Peyer's patch (tissue), 4 donors: ENCODE data around the gene COG5. TPM values are rescaled to one million over a fixed set of nuclear protein-coding genes. Genes with fewer than 3 reads are reported as not detected.
A peak's percentile ranks its signal among the peaks of the same experiment; 100 is the strongest.

Experiments used
- DNase-seq, 3 donors: peaks; one replicate each; pipeline ENCODE4 v3.0.0-alpha.2; 2017 to 2019
- H3K27ac ChIP-seq, 4 donors: fragments of 200-600 bp; sonication (generic); one replicate each; pipeline ENCODE4 v1.5.1; 2016 to 2019
- H3K27me3 ChIP-seq, 2 donors: fragments of 200-600 bp; sonication (generic); one replicate each; pipeline ENCODE4 v1.5.1; 2019
- H3K36me3 ChIP-seq, 3 donors: fragments of 200-600 bp; sonication (generic); one replicate each; pipeline ENCODE4 v1.5.1; 2016 to 2019
- H3K4me1 ChIP-seq, 4 donors: fragments of 200-600 bp; sonication (generic); one replicate each; pipeline ENCODE4 v1.5.1; 2016 to 2019
- H3K4me3 ChIP-seq, 4 donors: fragments of 200-600 bp; sonication (generic); 1 replicate in 3 of 4; 2 replicates in 1 of 4; pipeline ENCODE4 v1.5.1; 2016 to 2019; ENCODE audit warnings: mild to moderate bottlenecking in 1 of 4
- H3K9me3 ChIP-seq, 4 donors: fragments of 200-600 bp; sonication (generic); one replicate each; pipeline ENCODE4 v1.5.1; 2016 to 2019; ENCODE audit warnings: mild to moderate bottlenecking in 1 of 4
- POLR2A ChIP-seq, 2 donors: fragments of 450-650 bp; IDR thresholded peaks; one replicate each; pipeline ENCODE4 v1.5.1; 2017; ENCODE audit warnings: antibody characterized with exemption in 2 of 2, mild to moderate bottlenecking in 2 of 2, moderate library complexity in 2 of 2
- total RNA-seq, 4 donors: library from RNA; depleted of rRNA; stranded (reverse); fragments of >200 nt; gene quantifications; one replicate each; pipeline ENCODE4 v1.1.0, GENCODE V29; 2016
- TF ChIP-seq, protein P1 (sequence below), 6 experiments: fragments of 450-650 bp in 4 of 6; fragments of 200-600 bp in 2 of 6; sonication (generic) in 1 of 6; IDR thresholded peaks; one replicate each; pipeline ENCODE4 v1.5.1; 2017 to 2019; ENCODE audit warnings: antibody characterized with exemption in 6 of 6, mild to moderate bottlenecking in 3 of 6, moderate library complexity in 1 of 6

COG5 gene
- total RNA-seq, 4 donors from 2014 or later: 31.1 to 175 (median 68.0) TPM

DNA sequence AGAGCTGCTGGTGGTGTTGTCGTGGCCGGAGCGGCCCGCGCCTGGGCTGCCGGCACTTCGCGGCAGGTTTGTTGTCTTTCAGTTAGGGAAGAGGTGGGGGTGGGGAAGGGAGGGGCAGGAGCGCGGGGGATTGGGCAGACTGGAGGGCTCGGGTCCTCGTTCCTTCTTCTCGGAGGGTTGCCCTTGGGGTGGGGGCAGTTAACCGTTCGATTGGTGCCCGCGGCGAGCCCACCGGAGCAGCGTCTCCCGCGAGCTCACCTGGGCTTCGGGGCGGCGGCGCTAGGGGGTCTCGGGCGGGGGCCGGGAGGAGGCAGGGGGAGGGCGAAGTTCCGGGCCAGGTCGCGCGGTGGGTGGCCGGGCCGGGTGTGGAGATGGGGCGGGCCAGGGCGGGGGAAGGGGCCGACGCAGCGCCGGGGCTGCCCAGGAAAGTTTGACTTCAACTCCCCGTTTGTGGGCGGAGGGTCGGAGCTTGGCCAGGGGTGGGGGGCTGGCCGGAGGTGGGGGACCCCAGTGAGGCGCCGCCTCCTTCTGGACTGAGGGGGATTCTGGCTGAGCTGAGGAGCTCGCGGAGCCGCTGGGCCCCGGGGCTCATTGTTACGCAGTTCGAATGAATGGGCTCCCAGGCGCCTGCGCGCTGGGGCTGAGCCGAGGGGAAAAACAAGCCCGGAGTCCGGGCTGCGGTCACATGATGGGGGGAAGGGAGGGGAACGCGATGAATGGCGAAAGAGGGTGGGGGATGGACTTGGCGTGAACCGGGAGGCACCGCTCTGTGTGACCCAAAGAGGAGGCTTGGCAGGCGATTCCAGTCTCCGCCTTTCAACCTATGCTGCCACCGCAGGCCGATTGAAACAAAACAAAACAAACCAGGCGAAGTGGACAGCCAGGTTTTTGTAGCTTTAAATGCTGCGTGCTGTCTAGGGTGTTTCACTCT is 394.3 kb downstream of the COG5 start:
- peaks cover 0 to 39% (median 2%) of the 10 kb centered on the region in 4 donors for H3K4me1 ChIP-seq
- TF ChIP-seq, protein P1, sequence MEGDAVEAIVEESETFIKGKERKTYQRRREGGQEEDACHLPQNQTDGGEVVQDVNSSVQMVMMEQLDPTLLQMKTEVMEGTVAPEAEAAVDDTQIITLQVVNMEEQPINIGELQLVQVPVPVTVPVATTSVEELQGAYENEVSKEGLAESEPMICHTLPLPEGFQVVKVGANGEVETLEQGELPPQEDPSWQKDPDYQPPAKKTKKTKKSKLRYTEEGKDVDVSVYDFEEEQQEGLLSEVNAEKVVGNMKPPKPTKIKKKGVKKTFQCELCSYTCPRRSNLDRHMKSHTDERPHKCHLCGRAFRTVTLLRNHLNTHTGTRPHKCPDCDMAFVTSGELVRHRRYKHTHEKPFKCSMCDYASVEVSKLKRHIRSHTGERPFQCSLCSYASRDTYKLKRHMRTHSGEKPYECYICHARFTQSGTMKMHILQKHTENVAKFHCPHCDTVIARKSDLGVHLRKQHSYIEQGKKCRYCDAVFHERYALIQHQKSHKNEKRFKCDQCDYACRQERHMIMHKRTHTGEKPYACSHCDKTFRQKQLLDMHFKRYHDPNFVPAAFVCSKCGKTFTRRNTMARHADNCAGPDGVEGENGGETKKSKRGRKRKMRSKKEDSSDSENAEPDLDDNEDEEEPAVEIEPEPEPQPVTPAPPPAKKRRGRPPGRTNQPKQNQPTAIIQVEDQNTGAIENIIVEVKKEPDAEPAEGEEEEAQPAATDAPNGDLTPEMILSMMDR (IDR thresholded peaks at IDR 0.05): peak in 1 of 6 experiments; percentile 13
- TF ChIP-seq POLR2A (IDR thresholded peaks at IDR 0.05): peak in 1 of 2 donors; percentile 5
- peak overlapping the region; percentile 97 to 100 (median 97) for H3K27ac ChIP-seq
- peak; percentile 89 to 96 (median 96) for DNase-seq
- peak overlapping the region; percentile 69 to 96 (median 94) for H3K4me3 ChIP-seq
- peaks cover 0 to 4% (median 0%) of the 10 kb centered on the region in 3 donors for H3K36me3 ChIP-seq
- H3K27me3 ChIP-seq: no peaks in the 10 kb centered on the region
- H3K9me3 ChIP-seq: no peaks in the 10 kb centered on the region

DNA sequence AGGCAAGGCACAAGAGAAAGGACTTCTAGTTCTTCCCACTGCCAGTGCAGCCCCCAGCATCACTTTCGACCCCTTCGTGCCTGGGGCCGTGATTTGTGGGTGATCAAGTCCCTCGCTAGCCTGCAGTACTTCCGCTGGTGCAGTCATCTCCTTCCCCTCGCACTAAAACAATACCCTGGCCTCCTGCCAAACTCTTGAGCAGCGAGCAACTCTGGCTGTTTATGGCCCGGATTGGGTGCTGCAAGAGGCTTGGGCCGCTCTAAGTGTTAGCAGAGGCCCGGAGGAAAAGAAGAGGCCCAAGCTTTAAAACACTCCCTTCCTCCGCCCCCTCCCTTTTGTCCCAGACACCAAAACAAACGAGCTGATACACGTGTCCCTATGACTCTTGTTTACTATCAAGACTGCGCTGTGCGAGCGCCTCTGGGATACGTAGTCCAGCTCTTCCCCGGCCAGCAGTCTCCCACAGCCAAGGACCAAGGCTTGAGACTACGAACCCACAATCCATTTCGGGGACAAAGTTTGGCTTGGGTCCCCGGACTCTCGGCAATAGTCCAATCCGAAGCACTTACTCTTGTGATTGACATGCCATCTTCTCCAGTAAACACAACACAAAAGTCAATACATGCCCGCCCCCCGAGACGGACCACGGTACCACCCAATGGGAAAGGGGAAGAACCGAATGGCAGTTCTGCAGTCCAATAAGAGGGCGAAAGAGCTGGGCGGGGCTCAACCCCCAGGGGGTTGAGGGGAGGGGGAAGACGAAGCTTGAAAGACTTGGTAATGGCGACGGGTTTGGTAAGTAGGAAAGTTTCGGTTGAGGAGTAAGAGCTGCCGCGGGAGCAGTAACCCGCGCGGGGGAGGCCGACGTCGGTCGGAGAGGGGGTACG is 395.2 kb downstream of the COG5 start, which contains the start of gene HBP1:
TSS of gene HBP1 (plus strand) at position 771 of the 887 bp plus-strand sequence. CDS start 10,891 bp downstream, outside the sequence.
- Histone ChIP-seq H3K27ac (peak within 1 kb of the TSS; percentile 97 to 100 (median 98)), H3K4me3 (peak within 1 kb of the TSS; percentile 69 to 96 (median 94)), H3K27me3 (no peaks in the 10 kb centered on the region), H3K9me3 (no peaks in the 10 kb centered on the region), H3K4me1 (peaks cover 0 to 34% (median 2%) of the 10 kb centered on the region in 4 donors), H3K36me3 (peaks cover 0 to 4% (median 0%) of the 10 kb centered on the region in 3 donors)
- peak; percentile 60 to 72 for TF ChIP-seq POLR2A (IDR thresholded peaks at IDR 0.05)
- TF ChIP-seq, protein P1 (IDR thresholded peaks at IDR 0.05): no peak
- peak; percentile 97 to 99 (median 99) for DNase-seq

DNA sequence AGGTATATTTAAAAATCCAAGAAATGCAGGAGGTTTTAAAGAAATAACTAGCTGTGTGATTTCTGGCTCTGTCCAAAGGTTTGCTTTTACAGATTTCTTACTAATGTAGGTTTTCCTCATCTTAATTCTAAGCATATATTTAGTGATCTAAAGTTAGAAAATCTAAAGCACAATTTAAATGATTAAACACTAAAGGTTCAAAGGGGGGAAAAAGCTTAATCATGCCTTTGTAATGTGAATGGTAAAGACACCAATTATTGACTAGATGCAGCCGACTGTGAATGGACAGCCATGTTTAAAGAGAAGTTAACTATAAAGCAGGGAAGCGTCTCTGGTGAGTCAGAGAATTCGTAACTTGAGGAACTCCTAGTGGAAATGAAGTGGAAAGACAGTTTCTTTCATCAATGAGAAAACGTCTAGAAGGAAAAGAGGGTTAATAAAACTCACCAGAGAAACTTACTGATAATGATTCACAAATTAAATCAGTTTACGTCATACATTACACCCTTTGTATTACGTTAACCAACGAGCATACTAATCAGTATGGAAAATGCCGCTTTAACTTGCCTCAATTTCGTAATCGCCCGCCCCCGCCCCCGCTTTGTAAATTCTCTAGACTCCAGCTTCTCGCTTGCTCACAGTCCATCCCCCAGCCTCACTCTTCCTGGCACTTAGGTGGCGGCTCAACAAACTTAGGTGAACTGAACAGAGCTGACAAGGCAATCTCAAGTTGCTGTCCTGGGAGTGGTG is 396.1 kb downstream of the COG5 start:
- peaks cover 0 to 4% (median 0%) of the 10 kb centered on the region in 3 donors for H3K36me3 ChIP-seq
- H3K27ac ChIP-seq: peak overlapping the region; percentile 89 to 98 (median 96)
- no peak for DNase-seq
- no peaks in the 10 kb centered on the region for H3K9me3 ChIP-seq
- TF ChIP-seq, protein P1 (IDR thresholded peaks at IDR 0.05): peak in 5 of 6 experiments; percentile 35 to 76 (median 71)
- TF ChIP-seq POLR2A (IDR thresholded peaks at IDR 0.05): no peak
- no peaks in the 10 kb centered on the region for H3K27me3 ChIP-seq
- H3K4me3 ChIP-seq: peak overlapping the region; percentile 43 to 66 (median 53)
- peaks cover 0 to 27% (median 2%) of the 10 kb centered on the region in 4 donors for H3K4me1 ChIP-seq

DNA sequence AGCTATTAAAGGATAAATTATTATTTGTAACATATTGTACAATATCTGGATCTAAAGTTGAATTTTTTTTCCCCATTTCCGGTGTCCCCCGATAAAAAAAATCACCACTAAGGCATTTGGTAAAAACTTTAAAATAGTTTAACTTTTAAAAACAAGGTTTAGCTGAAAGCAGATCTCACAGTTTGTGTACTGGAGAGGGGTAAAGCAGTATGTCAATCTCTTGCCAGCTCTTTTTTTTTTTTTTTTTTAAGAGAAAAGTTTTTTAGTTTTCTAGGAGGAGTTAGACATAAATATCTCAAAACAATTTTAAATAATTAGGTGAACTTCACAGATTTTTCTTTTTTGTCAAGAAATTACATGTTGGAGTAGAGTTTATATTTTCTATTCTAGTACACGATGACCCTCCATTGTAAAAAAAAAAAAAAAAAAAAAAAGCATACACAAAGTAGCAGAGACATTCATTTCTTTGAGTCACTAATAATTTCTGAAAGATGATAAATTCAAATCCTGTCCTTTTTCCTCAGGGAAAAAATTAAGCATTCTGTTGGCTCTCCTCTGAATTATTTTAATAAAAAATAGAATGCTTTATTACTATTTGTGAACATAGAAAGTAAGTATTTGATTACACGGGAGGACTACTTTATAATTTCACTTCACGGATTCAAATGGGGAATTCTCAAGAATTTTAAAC is 396.8 kb downstream of the COG5 start:
- H3K4me1 ChIP-seq: peaks cover 0 to 21% (median 2%) of the 10 kb centered on the region in 4 donors
- H3K27me3 ChIP-seq: no peaks in the 10 kb centered on the region
- DNase-seq: no peak
- H3K36me3 ChIP-seq: peaks cover 0 to 4% (median 0%) of the 10 kb centered on the region in 3 donors
- peak overlapping the region; percentile 43 to 66 (median 53) for H3K4me3 ChIP-seq
- peak overlapping the region; percentile 89 to 98 (median 96) for H3K27ac ChIP-seq
- no peak for TF ChIP-seq POLR2A (IDR thresholded peaks at IDR 0.05)
- TF ChIP-seq, protein P1 (IDR thresholded peaks at IDR 0.05): no peak
- no peaks in the 10 kb centered on the region for H3K9me3 ChIP-seq
